Measurements from ENCODE around the gene MYO18B. TPM values are rescaled to one million over a fixed set of nuclear protein-coding genes. Genes with fewer than 3 reads are reported as not detected.

The MYO18B gene
- total and polyA plus RNA-seq, 8 donors, result 0.05 to 0.47 (median 0.14) TPM

DNA sequence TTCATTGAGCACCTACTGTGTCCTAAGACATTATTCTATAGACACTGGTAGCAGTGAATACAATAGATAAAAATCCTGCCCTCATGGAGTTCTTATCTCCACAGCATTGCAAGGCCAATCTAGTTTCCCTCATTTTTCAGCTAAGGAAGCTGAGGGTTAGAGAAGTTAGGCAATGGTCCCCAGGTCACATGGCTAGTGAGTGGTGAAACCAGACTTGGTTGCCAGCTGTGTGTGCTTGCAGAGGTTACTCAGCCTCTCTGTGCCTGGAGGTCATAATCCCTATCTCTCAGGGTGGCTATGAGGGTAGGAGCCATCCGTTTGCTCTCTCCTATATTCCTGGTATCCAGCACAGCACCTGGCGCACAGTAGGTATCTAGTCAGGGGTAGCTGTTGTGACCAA, 279.5 kb downstream of the MYO18B start:
- Histone ChIP-seq H3K4me3 (no peak overlapping the region), H3K27ac (no peak overlapping the region), H3K27me3 (no peaks in the 10 kb centered on the region), H3K36me3 (no peaks in the 10 kb centered on the region), H3K9me3 (no peaks in the 10 kb centered on the region), H3K4me1 (no peaks in the 10 kb centered on the region)
- FAIRE-seq (no peak), DNase-seq (no peak), ATAC-seq (no peak)
- intact Hi-C loops (cut with DNase I), result no loop called here
- WGBS, 2 donors, result 58 to 70% methylated on average over 2 of the region's 2 CpGs
- TF ChIP-seq, protein P1, sequence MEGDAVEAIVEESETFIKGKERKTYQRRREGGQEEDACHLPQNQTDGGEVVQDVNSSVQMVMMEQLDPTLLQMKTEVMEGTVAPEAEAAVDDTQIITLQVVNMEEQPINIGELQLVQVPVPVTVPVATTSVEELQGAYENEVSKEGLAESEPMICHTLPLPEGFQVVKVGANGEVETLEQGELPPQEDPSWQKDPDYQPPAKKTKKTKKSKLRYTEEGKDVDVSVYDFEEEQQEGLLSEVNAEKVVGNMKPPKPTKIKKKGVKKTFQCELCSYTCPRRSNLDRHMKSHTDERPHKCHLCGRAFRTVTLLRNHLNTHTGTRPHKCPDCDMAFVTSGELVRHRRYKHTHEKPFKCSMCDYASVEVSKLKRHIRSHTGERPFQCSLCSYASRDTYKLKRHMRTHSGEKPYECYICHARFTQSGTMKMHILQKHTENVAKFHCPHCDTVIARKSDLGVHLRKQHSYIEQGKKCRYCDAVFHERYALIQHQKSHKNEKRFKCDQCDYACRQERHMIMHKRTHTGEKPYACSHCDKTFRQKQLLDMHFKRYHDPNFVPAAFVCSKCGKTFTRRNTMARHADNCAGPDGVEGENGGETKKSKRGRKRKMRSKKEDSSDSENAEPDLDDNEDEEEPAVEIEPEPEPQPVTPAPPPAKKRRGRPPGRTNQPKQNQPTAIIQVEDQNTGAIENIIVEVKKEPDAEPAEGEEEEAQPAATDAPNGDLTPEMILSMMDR (IDR thresholded peaks at IDR 0.05), result no peak

DNA sequence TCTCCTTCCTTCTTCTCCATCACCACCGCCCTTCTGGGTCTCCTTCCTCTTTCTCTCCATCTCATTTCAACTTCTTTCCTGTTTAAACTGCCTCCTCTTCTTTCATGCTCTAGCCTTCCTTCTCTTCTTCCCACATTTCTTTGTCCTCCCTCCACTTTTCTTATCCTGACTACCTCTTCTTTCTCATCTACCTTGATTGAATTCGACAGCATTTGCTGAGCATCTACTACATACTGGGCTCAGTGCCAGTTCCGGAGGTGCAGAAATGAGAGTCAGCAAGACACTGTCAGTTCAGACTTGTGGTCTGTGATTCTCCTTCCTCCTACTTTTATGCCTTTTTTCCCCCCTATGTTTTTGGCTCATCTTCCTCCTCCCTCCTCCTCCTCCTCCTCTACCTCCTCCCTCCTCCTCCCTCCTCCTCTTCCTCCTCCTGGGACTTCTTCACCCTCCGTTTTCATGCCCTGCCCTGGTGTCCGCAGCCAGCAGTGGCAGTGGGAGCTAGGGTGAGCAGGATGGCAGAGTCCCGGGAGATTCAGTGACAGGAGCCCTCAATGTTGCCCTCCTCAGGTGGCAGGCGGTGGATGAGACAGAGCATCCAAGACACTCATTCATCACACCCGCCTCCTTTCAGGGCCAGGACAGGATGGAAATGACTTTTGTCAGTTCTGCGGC, 281.3 kb downstream of the MYO18B start:
- TF ChIP-seq, protein P1 (IDR thresholded peaks at IDR 0.05), result no peak
- DNase-seq (no peak), FAIRE-seq (no peak), ATAC-seq (no peak)
- H3K4me1 ChIP-seq, result no peaks in the 10 kb centered on the region
- H3K27ac ChIP-seq, result no peak overlapping the region
- intact Hi-C loops (cut with DNase I), result no loop called here
- 51 to 66% methylated on average over 8 to 9 of the region's 9 CpGs for WGBS, 2 donors
- H3K36me3 ChIP-seq, result no peaks in the 10 kb centered on the region
- no peaks in the 10 kb centered on the region for H3K9me3 ChIP-seq
- H3K27me3 ChIP-seq, result no peaks in the 10 kb centered on the region
- H3K4me3 ChIP-seq, result no peak overlapping the region

DNA sequence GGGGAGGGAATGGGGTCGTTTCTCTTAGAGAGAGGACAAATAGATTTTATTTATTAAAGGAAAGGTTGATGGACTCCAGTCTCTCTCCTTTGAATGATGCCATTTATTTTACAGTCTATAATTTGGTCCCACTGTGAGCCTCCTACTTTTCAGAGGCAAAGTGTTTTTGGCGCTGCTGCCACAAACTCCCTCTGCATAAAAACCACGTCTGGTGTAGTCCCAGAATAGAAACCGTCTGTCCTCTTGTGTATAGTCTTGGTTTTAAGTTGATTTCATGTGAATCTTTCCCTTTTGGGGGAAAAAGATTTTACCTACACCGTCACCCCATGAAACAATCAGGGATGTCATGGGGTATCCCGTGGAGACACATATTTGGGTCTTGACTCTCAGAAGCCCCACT, 283.6 kb downstream of the MYO18B start:
- WGBS, 2 donors, result 57 to 61% methylated on average over 6 of the region's 6 CpGs
- intact Hi-C loops (cut with DNase I), result no loop called here
- no peak for FAIRE-seq

DNA sequence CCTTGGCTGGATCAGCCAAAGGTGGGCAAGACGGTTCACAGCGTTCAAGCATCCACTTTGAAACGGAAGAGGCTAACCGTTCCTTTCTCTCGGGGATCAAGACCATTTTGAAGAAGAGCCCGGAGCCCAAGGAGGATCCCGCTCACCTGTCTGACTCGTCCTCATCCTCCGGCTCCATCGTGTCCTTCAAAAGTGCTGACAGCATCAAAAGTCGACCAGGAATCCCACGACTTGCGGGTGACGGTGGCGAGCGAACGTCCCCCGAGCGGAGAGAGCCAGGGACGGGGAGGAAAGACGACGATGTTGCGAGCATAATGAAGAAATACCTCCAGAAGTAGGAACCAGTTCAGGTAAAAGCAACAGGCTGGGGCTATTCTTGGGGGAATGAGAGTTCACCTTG, 285.4 kb downstream of the MYO18B start:
- DNase-seq (no peak), FAIRE-seq (no peak), ATAC-seq (no peak)
- TF ChIP-seq, protein P1 (IDR thresholded peaks at IDR 0.05), result no peak
- intact Hi-C loops (cut with DNase I), result no loop called here
- WGBS, 2 donors, result 75 to 85% methylated on average over 23 of the region's 23 CpGs
- H3K27ac ChIP-seq, result no peak overlapping the region
- no peaks in the 10 kb centered on the region for H3K27me3 ChIP-seq
- H3K4me3 ChIP-seq, result no peak overlapping the region
- H3K4me1 ChIP-seq, result no peaks in the 10 kb centered on the region
- H3K9me3 ChIP-seq, result no peaks in the 10 kb centered on the region
- no peaks in the 10 kb centered on the region for H3K36me3 ChIP-seq

More for the DNA sequence above, 283.6 kb downstream of the MYO18B start:
- Histone ChIP-seq H3K4me3 (no peak overlapping the region), H3K27ac (no peak overlapping the region), H3K27me3 (no peaks in the 10 kb centered on the region), H3K4me1 (no peaks in the 10 kb centered on the region), H3K9me3 (no peaks in the 10 kb centered on the region), H3K36me3 (no peaks in the 10 kb centered on the region)
- ATAC-seq (no peak), DNase-seq (no peak)
- TF ChIP-seq, protein P1 (IDR thresholded peaks at IDR 0.05), result no peak

DNA sequence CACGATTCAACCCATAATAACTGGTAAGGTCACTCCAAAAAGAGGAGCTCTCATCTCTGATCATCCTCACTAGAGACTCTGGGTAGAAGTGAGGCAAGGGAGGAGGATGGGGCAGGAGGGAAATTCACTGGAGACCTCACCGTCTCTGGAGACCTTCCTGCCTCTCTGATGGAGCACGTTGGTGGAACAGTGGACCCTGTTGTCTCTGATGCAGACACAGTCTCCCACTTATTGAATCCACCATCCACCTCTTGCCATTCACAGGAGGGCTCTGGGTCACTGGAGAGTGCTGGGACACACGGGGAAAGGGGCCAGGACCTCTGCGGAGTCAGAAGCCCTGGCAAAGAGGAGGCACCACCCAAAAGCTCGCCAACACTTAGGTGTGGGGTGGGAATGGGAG, 289.7 kb downstream of the MYO18B start:
- Histone ChIP-seq H3K4me1 (no peaks in the 10 kb centered on the region), H3K36me3 (no peaks in the 10 kb centered on the region), H3K4me3 (no peak overlapping the region), H3K27me3 (no peaks in the 10 kb centered on the region), H3K9me3 (no peaks in the 10 kb centered on the region), H3K27ac (no peak overlapping the region)
- intact Hi-C loops (cut with DNase I), result no loop called here
- ATAC-seq, result no peak
- FAIRE-seq, result no peak
- TF ChIP-seq, protein P1 (IDR thresholded peaks at IDR 0.05), result no peak
- 69 to 85% methylated on average over 6 of the region's 6 CpGs for WGBS, 2 donors
- no peak for DNase-seq
